Measurements from ENCODE around the gene CEP192.

GRCh38 chr18:12968115-12968514, 23.0 kb upstream of the CEP192 start:
- TF ChIP-seq CTCF (conservative IDR thresholded peaks at IDR 0.05; ENCODE audit: low read length) (no peak), EZH2phosphoT487 (IDR thresholded peaks at IDR 0.05; ENCODE audit: borderline replicate concordance) (no peak)
